ENCODE results near the gene RUBCN.
"Not testable (repeated sequence)": the region's sequence is repeated elsewhere in the genome, so short reads cannot be mapped to it uniquely, and the experiment has no call there.

- not testable (repeated sequence) for TF ChIP-seq ZNF423, ZNF580, CTCF (tag by site-specific recombination; IDR thresholded peaks at IDR 0.05)
These were observed 74.8 kb downstream of the RUBCN start for GRCh38 chr3:197661874-197662273.
